ENCODE results near the gene NPSR1.
"Not testable (repeated sequence)": the region's sequence is repeated elsewhere in the genome, so short reads cannot be mapped to it uniquely, and the experiment has no call there.

The NPSR1 gene

DNA sequence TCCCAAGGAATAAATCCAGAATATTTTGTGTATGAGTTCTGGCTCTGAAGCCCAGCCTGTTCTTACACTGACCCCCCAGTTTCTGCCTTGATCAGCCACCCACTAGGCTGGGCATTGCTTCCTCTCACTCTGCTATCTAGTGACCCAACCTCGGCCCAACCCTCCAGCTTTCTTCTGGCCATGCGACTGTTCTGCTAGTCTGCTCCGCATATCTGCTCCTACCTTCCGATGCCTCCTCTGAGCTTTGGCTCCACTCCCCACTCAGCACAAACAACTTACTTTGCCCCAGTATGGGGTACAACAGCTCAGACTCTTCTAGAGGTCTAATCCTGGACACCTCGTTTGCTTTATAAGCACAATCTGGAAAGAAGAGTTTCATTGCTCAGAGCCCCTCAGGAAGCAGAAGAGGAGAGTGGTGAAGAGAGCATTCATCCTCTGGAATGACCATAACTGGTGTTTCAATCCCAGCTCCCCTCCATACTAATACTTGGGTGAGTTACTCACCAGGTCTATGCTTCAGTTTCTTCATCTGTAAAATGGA lies 99.6 kb downstream of the NPSR1 start:
- no peak for DNase-seq (ENCODE audit: low read depth)

DNA sequence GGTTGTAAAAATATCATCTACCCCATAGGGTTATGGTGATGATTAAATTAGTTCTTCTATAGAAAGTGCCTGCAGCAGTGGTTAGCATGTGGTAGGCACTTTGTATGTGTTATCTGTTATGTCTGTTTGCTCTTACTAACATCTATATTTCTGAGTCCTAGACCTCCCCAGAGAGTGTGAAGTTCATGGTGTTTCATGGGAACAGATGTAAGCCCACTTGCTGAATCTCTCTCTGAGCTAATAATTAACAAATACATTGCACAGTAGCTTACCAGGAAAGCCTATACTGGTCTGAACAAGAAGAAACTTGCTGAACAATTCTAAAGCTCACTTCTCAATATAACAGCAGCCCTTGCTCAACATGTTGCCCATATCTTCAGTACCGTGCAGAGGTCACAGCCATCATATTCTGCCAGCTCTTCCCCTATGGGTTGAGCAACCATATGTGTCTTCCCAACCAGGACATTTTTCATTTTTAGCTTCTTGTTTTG lies 100.1 kb downstream of the NPSR1 start:
- DNase-seq (ENCODE audit: low read depth): no peak

DNA sequence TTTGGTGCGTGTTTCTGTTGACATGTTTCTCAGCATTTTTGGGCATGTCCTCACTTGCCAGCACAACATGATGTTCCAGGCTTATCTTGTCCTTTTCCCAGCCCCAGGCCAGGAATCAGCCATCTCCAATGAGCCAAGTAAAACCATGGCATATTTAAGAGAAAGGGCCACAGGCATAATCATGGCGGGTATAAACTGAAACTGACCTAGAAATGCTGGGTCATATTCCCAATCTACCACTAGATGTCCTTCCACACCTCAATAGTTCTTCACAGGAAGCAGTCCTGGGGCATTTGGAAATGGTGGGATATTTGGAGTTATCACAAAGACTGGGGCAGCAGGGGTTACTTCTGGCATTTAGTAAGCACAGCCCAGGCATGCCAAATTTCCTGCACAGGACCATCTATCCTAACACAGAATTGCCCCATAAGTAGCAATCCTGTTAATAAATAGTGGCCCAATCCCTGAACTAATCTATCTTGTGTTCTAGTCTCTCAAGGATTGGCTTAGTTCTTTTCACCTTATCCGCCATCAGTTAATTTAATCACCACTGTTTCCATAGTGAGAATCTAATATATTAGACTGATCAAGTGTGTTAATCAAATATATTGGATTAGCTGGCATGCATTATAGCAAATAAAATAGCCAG lies 101.6 kb downstream of the NPSR1 start:
- peak; percentile 4 for DNase-seq (ENCODE audit: low read depth)

DNA sequence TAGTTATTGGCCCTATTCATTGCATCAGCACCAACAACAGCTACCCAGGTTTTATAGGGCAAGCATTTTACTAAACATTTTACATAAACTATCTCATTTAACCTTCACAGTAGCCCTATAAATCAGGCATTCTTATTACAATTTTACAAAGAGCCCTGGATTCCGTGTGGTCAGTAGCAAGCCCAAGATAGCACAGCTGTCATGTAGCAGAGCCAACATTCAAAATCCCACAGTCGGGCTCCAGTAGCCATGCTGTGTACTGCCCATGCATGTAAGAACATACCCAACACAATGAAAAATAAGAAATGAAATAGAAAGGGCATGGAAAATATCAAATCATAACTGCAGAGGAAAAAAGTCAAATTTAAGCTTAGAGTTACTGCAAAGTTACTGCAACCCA lies 102.3 kb downstream of the NPSR1 start:
- no peak for DNase-seq (ENCODE audit: low read depth)

DNA sequence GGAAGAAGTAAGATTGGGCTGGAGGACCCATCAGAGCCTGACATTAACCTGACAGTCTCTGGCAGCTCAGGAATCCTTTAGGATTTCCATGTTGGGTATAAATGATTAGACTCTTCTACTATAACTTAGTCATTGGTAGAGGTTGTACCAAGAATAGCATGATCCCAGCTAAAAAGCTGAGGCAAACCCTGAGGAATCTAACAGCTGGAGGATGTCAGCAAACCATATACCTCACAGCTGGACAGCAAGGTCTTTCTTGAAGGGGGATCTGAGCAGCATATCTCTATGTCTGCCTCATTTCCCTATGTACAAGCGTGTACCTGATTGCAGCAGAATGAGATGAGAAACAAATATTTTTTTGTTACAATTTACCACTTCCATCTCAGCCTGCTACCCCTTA lies 103.2 kb downstream of the NPSR1 start:
- DNase-seq (ENCODE audit: low read depth): no peak

- no peak for DNase-seq (ENCODE audit: low read depth)
These were observed 103.6 kb downstream of the NPSR1 start for GRCh38 chr7:34761627-34762026.

DNA sequence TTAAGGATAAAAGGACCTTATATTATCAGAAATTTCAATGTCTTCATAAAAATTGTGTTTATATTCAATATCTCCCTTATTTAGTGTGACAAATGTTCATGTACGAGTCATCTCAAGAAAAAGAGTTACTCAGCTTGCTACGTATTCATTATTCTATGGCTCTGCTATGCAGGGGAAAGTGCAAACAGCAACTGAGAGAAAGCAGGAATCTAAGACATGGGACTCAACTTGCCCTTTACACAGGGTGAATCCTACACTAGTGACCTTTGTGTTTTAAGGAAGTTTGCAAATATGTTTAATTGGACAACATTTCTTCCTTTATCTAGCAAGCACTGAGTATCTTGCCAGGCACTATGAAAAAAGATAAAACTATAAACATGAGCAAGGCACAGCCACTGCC lies 104.7 kb downstream of the NPSR1 start:
- DNase-seq (ENCODE audit: low read depth): no peak

DNA sequence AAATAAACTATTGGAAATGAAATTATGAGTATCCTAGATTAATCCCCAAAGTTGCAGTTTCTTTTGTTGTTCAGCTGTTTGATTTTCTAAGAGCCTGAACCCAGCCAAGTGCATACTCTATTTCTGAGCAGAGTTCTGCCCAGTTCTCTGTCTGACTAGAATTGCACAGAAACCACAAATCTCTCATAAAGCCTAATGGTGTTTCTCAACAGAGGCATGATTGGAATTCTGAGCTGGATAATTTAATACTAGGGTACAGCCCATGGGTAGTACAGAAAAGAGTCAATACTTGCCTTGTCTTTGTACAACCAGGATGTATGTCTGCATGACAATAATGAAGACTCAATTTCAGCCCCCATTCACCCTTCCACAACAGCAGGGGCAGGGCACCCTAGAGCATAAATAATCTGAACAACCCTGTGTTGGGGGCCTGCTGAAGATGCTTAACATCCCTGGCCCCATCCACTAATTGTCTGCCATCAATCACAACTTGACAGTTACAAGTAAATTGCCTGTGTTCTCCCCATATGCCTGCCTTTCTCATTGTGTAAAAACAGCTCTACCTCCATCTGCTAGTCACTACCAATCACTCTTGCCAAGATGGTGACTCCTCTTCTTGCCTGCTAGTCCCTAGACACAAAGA lies 114.4 kb downstream of the NPSR1 start:
- DNase-seq (ENCODE audit: low read depth): no peak

DNA sequence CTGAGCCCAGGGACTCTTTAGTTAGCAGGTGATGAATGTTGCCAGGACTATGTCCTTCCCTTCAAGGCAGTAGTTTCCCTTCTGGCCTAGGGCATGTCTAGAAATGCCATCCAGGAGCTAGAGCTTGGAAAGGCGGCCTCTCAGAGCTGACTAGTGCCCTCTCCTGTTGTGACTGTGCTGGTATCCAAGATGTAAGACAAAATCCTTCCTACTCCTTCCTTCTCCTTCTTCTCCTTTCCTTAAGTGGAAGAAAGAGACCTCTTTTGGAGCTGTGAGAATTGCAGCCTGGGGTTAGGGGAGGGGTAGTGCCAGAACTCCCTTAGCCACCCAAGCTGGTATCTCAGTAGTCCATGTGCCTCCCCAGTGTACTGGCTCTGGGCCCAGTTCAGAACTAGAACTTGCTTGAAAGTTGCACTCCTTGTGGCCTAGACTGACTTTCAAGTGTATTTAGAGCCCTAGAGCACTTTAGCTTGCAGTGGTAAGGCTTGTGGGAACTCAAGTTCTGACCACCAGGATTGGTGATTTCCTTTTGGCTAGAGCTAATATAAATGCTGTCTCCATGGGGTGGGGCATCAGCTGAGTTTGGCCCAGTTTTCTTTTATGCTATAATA lies 118.8 kb downstream of the NPSR1 start:
- DNase-seq (ENCODE audit: low read depth): no peak

- no peak for DNase-seq (ENCODE audit: low read depth)
These were observed 122.5 kb downstream of the NPSR1 start for GRCh38 chr7:34780546-34780945.

DNA sequence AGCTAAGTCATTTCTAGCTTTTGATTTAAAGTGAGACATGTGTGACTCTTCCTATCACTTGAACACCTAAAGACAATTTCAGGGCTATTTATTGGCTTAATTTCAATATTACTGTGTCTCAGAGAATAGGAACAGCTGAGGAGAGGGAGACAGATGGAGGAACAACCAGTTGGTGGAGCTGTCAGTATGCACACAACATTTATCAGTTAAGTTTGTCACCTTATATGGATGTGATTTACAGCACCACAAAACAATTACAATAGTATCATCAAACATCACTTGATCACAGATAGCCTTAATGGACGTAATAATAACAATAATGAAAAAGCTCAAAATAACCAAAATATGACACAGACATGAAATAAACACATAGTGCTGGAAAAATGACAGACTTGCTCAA lies 129.6 kb downstream of the NPSR1 start:
- DNase-seq (ENCODE audit: low read depth): no peak

GRCh38 chr7:34806831-34807230 lies 148.8 kb downstream of the NPSR1 start:
- DNase-seq (ENCODE audit: low read depth): no peak

DNA sequence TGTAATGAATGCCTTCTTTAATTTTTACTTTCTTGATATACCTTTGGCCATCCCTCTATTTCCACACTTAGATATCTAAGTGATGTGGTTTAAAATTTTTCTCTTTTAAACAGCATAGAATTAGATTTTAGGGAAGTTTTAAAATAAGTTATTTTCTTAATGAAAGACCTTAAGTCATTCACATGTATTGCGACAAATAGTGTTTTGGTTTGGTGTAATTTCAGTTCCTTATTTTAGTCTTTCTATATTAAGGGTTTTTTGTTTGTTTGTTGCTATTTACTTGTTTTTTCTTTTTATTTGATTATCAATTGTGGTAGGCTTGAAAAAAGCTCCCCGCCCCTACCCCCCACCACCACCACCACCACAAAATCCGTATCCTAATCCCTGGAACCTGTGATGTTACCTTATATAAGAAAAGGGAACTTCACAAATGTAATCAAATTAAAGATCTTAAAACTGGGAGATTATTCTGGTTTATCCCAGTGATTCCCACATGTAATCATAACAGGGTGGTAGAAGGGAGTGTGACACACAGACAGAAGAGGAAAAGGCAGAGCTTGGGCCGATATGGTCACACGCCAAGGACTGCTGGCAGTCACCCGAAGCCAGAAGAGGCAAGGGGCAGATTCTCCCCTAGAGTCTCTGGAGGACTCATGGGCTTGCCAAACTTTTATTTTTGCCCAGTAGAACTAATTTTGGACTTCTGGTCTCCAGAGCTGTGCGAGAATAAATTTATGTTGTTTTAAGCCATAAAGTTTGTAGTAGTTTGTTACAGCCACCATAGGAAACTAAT lies 149.7 kb downstream of the NPSR1 start:
- no peak for DNase-seq (ENCODE audit: low read depth)

GRCh38 chr7:34814203-34814842 lies 156.3 kb downstream of the NPSR1 start:
- DNase-seq (ENCODE audit: low read depth): not testable (repeated sequence)

DNA sequence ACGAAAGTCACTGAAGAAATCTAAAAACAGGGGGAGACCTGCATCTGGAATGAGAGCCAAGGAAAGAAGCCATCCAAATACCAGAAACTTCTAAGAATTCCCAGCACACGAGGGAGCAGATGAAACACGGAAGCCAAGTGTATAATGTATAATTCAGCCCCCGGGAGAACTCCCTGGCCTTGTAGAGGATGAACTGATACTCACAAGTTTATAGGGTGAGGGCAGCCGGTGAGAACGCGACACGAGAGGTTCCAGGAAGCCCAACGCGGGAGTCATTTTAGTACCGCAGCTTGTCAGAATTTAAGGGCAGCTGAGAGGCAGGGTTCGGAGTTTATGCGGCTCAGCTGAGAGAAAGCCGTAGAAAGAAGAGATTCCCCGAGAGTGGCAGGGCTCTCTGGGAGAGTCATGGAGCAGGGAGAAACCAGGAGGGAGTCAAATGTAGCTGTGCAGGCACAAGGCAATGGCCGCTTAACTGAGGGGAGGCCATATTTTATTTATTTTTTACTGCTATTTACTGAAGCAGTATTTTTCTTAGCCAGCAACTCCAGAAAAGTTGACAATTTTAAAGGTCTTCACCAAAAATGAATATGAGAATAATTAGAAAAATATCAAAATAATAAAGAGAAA lies 164.0 kb downstream of the NPSR1 start:
- no peak for DNase-seq (ENCODE audit: low read depth)

- DNase-seq (ENCODE audit: low read depth): peak; percentile 9
These were observed 165.7 kb downstream of the NPSR1 start for GRCh38 chr7:34823650-34824258.

GRCh38 chr7:34825221-34825620 lies 167.2 kb downstream of the NPSR1 start:
- no peak for DNase-seq (ENCODE audit: low read depth)

GRCh38 chr7:34830390-34830789 lies 172.4 kb downstream of the NPSR1 start:
- DNase-seq (ENCODE audit: low read depth): no peak

- no peak for DNase-seq (ENCODE audit: low read depth)
These were observed 173.4 kb downstream of the NPSR1 start for GRCh38 chr7:34831436-34831835.

DNA sequence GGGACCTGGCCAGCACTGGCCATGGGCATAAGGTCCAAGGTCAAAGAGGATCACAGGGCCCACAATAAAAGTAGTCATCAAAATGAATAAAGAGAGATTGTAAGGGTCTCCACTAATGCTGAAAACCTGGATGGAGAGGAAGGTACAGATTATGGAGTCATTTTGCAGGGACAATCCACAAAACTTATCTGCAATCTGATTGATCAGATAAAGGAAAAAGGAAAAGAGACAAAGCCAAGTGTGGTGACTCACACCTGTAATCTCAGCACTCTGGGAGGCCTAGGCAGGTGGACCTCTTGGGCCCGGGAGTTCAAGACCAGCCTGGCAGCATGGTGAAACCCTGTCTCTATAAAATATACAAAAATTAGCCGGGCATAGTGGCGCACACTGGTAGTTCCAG lies 174.0 kb downstream of the NPSR1 start:
- no peak for DNase-seq (ENCODE audit: low read depth)
